PFSK-1 (cell line): Measurements from ENCODE around the gene HS6ST3.

ENCODE experiments used
- FOXP2 ChIP-seq: optimal IDR thresholded peaks from 2 replicates; pipeline ENCODE3; 2011; ENCODE audit warnings: borderline replicate concordance, control low read depth, inconsistent platforms; ENCODE audit not compliant: insufficient read depth; ENCODE audit errors: extremely low read length, extremely low read depth
- POLR2AphosphoS5 ChIP-seq: IDR thresholded peaks from 2 replicates; pipeline ENCODE4 v1.6.1; 2012; ENCODE audit warnings: low read depth, mild to moderate bottlenecking, control low read depth, low read length, moderate library complexity
- SIN3A ChIP-seq: IDR thresholded peaks from 2 replicates; pipeline ENCODE4 v1.6.1; 2012; ENCODE audit warnings: mild to moderate bottlenecking, low read length, moderate library complexity, borderline replicate concordance; ENCODE audit not compliant: insufficient read depth
- TAF1 ChIP-seq: IDR thresholded peaks from 2 replicates; pipeline ENCODE4 v1.6.1; 2012; ENCODE audit warnings: low read length, control low read depth, borderline replicate concordance; ENCODE audit not compliant: insufficient read depth
- TF ChIP-seq, protein P1 (sequence below), 2 experiments: IDR thresholded peaks; 2 replicates each; pipeline versions ENCODE4 v1.6.1 to v1.8.0; 2011 to 2012; ENCODE audit warnings: low read depth in 2 of 2, low read length in 2 of 2, control low read depth in 1 of 2, inconsistent platforms in 1 of 2, mild to moderate bottlenecking in 1 of 2, moderate library complexity in 1 of 2; ENCODE audit not compliant: insufficient read depth in 1 of 2

DNA sequence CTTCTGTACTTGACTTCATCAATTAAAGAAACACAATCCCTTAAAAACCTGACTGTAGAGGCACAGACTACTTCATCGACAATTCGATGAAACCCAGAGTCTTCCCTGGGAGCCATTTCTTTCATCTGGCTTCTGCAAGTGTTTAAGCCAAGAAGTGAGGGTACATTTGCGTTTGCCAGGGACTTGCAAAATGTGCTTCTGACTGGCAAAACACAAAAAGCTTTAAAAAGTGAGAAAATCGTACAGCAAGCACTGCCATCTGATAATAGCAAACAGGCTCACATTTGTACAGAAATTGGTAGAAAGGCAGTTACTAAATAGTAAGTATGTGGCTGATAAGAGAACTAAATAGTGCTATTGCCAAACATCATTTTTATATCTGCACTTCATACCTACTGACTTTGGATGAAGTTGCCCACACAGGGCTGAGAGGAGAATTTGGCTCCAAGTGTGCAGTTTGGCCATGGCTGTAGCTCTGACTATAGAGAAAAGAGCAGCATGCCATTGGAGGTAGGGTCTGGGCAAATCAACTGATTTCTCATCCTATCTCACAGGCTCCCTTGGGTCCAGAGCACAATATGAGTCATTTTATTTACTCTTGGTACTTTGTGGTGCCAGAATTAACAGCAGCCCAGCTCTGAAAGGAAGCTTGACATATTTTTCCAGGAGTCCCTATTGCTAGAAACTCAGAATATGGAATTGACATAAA is 546.2 kb downstream of the HS6ST3 start:
- no peak for TF ChIP-seq TAF1
- TF ChIP-seq, protein P1, sequence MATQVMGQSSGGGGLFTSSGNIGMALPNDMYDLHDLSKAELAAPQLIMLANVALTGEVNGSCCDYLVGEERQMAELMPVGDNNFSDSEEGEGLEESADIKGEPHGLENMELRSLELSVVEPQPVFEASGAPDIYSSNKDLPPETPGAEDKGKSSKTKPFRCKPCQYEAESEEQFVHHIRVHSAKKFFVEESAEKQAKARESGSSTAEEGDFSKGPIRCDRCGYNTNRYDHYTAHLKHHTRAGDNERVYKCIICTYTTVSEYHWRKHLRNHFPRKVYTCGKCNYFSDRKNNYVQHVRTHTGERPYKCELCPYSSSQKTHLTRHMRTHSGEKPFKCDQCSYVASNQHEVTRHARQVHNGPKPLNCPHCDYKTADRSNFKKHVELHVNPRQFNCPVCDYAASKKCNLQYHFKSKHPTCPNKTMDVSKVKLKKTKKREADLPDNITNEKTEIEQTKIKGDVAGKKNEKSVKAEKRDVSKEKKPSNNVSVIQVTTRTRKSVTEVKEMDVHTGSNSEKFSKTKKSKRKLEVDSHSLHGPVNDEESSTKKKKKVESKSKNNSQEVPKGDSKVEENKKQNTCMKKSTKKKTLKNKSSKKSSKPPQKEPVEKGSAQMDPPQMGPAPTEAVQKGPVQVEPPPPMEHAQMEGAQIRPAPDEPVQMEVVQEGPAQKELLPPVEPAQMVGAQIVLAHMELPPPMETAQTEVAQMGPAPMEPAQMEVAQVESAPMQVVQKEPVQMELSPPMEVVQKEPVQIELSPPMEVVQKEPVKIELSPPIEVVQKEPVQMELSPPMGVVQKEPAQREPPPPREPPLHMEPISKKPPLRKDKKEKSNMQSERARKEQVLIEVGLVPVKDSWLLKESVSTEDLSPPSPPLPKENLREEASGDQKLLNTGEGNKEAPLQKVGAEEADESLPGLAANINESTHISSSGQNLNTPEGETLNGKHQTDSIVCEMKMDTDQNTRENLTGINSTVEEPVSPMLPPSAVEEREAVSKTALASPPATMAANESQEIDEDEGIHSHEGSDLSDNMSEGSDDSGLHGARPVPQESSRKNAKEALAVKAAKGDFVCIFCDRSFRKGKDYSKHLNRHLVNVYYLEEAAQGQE (IDR thresholded peaks at IDR 0.05; ENCODE audit: insufficient read depth in 1 of 2, low read depth in 2 of 2, low read length in 2 of 2), result no peak
- no peak for TF ChIP-seq POLR2AphosphoS5
- no peak for TF ChIP-seq FOXP2
- no peak for TF ChIP-seq SIN3A
